BLaER1 treated with 17β-estradiol and CSF1 and Interleukin-3, amounts not matched to agents 10 nM and 100 nM (cell line): ENCODE data around the gene PF4V1.

ENCODE experiments used
- H3K27ac ChIP-seq, 11 experiments: shearing (Covaris generic); formaldehyde crosslinking; 2 replicates each; pipeline ENCODE4 v1.8.1; 2022
- H3K27me3 ChIP-seq, 11 experiments: shearing (Covaris generic); formaldehyde crosslinking; 2 replicates each; pipeline ENCODE4 v1.8.1; 2022
- H3K36me3 ChIP-seq, 11 experiments: shearing (Covaris generic); formaldehyde crosslinking; 2 replicates each; pipeline ENCODE4 v1.8.1; 2022
- H3K4me1 ChIP-seq, 10 experiments: shearing (Covaris generic); formaldehyde crosslinking; 2 replicates each; pipeline ENCODE4 v1.8.1; 2022
- H3K4me2 ChIP-seq, 11 experiments: shearing (Covaris generic); formaldehyde crosslinking; 2 replicates each; pipeline ENCODE4 v1.8.1; 2022
- H3K4me3 ChIP-seq, 10 experiments: shearing (Covaris generic); formaldehyde crosslinking; 2 replicates each; pipeline ENCODE4 v1.8.1; 2022
- H3K9ac ChIP-seq, 11 experiments: shearing (Covaris generic); formaldehyde crosslinking; 2 replicates each; pipeline ENCODE4 v1.8.1; 2022
- H3K9me3 ChIP-seq, 11 experiments: shearing (Covaris generic); formaldehyde crosslinking; replicated peaks in 1 of 11; 2 replicates each; pipeline ENCODE4 v1.8.1; 2022
- H4K20me1 ChIP-seq, 11 experiments: shearing (Covaris generic); formaldehyde crosslinking; 2 replicates each; pipeline ENCODE4 v1.8.1; 2022
- Cebpa-rat ChIP-seq, 11 experiments: shearing (Covaris generic); IDR thresholded peaks; 2 replicates each; pipeline ENCODE4 v1.8.1; 2022

The PF4V1 gene, protein sequence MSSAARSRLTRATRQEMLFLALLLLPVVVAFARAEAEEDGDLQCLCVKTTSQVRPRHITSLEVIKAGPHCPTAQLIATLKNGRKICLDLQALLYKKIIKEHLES

DNA sequence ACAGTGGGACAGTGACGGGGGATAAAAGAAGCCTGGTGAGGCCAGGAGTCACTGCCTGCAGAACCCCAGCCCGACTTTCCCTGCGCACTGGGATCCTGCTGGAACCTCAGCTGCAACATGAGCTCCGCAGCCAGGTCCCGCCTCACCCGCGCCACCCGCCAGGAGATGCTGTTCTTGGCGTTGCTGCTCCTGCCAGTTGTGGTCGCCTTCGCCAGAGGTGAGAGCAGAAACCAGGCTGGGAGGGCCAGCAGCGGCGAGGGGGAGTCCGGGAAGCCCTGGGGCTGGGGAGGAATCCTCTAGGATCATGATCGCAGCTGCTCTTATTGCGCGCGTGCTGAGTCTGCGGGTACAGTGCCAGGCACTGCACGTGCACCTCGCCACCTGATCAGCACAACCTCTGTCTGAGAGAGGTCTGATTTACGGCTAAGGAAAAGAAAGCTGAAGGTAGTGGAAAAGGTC lies at the start of gene PF4V1:
PF4V1 (plus strand) TSS at position 51 of the 459 bp plus-strand sequence; CDS start at position 118, 67 bp downstream.
- TF ChIP-seq Cebpa-rat (IDR thresholded peaks at IDR 0.05) = no peak
- no peaks in the 10 kb centered on the region for H4K20me1 ChIP-seq
- H3K27ac ChIP-seq = no peak within 1 kb of the TSS; a peak in 1 of 22 replicates
- H3K4me1 ChIP-seq = peaks cover 0 to 49% (median 0%) of the 10 kb centered on the region in 10 experiments; a peak in 7 of 20 replicates
- peak within 1 kb of the TSS in 2 of 11 experiments; percentile 29 to 55; a peak in 4 of 22 replicates for H3K4me2 ChIP-seq
- H3K9ac ChIP-seq = no peak within 1 kb of the TSS
- H3K9me3 ChIP-seq = peaks cover 0 to 23% (median 0%) of the 10 kb centered on the region in 11 experiments; a peak in 6 of 22 replicates
- H3K36me3 ChIP-seq = peaks cover 0 to 3% (median 0%) of the 10 kb centered on the region in 11 experiments; a peak in 1 of 22 replicates
- H3K27me3 ChIP-seq = no peaks in the 10 kb centered on the region
- no peak within 1 kb of the TSS for H3K4me3 ChIP-seq

DNA sequence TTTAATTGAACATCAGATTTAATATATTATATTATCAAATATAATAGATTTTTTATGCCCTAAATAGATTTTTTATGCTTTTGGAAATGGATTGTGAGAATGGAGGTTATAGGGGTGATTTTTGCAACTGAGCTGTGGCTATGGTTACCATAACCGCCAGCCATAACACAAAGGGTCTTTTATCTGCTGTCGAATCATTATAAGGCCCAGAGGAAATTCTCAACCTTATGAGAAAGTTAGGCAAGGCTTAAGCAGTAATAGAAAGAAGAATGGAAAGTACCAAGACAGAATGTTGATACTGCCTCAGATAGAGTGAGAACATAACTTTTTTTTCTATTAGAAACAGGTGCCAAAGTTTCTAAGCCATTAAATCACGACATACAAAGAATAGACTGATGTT lies 42.9 kb upstream of the PF4V1 start:
- H3K36me3 ChIP-seq = no peaks in the 10 kb centered on the region
- no peak overlapping the region for H3K27ac ChIP-seq

DNA sequence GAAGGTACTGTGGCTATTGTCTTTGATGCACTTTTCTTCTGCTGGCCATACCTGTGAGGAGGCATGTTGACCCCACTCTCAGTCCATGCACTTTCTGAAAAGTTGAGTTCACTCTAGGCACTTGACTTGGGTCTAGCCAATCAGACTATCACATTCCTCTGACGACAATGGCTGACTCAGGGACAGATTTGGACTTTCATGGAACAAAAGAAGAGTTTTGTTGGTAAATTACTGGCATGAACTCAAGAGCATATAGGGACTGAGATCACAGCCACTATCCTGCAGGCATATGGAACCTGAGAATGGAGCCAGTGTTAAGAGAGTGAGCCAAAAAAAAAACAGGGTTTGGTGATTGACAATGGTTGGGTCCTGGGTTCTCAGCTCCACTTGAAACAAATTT lies 41.3 kb upstream of the PF4V1 start:
- no peak overlapping the region for H3K9ac ChIP-seq

More for the DNA sequence above, 42.9 kb upstream of the PF4V1 start:
- Histone ChIP-seq H3K4me1 (peaks cover 0 to 25% (median 6%) of the 10 kb centered on the region in 10 experiments; a peak in 15 of 20 replicates), H3K4me2 (no peak overlapping the region), H3K27me3 (no peaks in the 10 kb centered on the region), H3K4me3 (no peak overlapping the region), H3K9ac (no peak overlapping the region), H4K20me1 (no peaks in the 10 kb centered on the region), H3K9me3 (peaks cover 0 to 8% (median 0%) of the 10 kb centered on the region in 11 experiments; a peak in 6 of 22 replicates)
- TF ChIP-seq Cebpa-rat (IDR thresholded peaks at IDR 0.05) = no peak

DNA sequence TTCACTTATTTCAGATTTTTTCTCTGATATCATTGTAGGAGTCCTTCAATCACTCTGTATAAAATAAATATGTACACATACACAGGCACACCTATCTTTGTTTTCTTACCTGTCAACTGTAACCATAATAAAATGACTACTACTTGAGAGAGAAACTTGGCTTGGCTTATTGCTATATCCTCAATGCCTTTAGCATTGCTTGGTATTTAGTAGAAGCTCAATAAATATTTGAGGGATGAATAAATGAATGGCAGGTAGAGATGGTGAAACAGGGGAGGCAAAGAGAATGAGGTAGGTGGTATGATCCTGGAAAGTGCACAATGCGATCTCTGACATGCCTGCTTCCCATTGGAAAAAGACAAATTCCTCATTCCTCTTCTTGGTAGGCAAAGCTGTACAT lies 38.4 kb upstream of the PF4V1 start:
- Histone ChIP-seq H3K27ac (peak overlapping the region in 8 of 11 experiments; percentile 10 to 81 (median 54); a peak in 13 of 22 replicates), H3K4me1 (peaks cover 0 to 65% (median 29%) of the 10 kb centered on the region in 10 experiments; a peak in 15 of 20 replicates), H3K9me3 (peaks cover 0 to 7% (median 0%) of the 10 kb centered on the region in 11 experiments; a peak in 1 of 22 replicates), H3K9ac (peak overlapping the region in 3 of 11 experiments; percentile 34 to 47 (median 38); a peak in 5 of 22 replicates), H3K27me3 (no peaks in the 10 kb centered on the region), H3K36me3 (no peaks in the 10 kb centered on the region), H3K4me3 (no peak overlapping the region), H3K4me2 (peak overlapping the region in 9 of 11 experiments; percentile 15 to 74 (median 56); a peak in 16 of 22 replicates), H4K20me1 (no peaks in the 10 kb centered on the region)
- TF ChIP-seq Cebpa-rat (IDR thresholded peaks at IDR 0.05) = no peak

More for the DNA sequence above, 41.3 kb upstream of the PF4V1 start:
- Histone ChIP-seq H3K9me3 (peaks cover 0 to 7% (median 0%) of the 10 kb centered on the region in 11 experiments; a peak in 1 of 22 replicates), H3K4me1 (peaks cover 0 to 42% (median 22%) of the 10 kb centered on the region in 10 experiments; a peak in 15 of 20 replicates), H3K27me3 (no peaks in the 10 kb centered on the region), H3K27ac (no peak overlapping the region), H3K4me3 (no peak overlapping the region), H3K36me3 (no peaks in the 10 kb centered on the region), H3K4me2 (no peak overlapping the region), H4K20me1 (no peaks in the 10 kb centered on the region)
- TF ChIP-seq Cebpa-rat (IDR thresholded peaks at IDR 0.05) = no peak

DNA sequence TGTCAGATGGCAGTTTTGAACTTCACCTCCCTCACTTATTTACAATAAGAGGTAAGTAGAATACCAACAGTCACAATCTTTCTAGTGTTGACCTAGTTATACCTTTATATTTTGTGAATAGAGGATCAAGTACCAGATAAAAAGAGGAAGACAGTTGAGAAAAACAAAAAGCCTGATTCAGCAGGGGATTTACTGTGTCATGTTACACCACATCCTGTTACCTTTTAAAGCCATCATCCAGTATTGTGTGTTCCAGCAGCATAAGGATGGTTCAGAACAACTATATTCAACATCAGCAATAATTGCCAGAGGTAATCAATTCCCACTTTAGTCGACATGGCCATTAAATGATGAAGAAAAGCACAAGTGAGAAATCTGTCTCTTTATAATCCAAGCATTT lies 38.0 kb upstream of the PF4V1 start:
- TF ChIP-seq Cebpa-rat (IDR thresholded peaks at IDR 0.05) = no peak
- no peaks in the 10 kb centered on the region for H4K20me1 ChIP-seq
- peak overlapping the region in 9 of 11 experiments; percentile 15 to 74 (median 56); a peak in 16 of 22 replicates for H3K4me2 ChIP-seq
- no peaks in the 10 kb centered on the region for H3K27me3 ChIP-seq
- peaks cover 0 to 65% (median 29%) of the 10 kb centered on the region in 10 experiments; a peak in 15 of 20 replicates for H3K4me1 ChIP-seq
- no peak overlapping the region for H3K4me3 ChIP-seq
- peaks cover 0 to 7% (median 0%) of the 10 kb centered on the region in 11 experiments; a peak in 1 of 22 replicates for H3K9me3 ChIP-seq
- H3K36me3 ChIP-seq = no peaks in the 10 kb centered on the region
- H3K9ac ChIP-seq = peak overlapping the region in 3 of 11 experiments; percentile 34 to 47 (median 38); a peak in 4 of 22 replicates
- peak overlapping the region in 8 of 11 experiments; percentile 10 to 81 (median 54); a peak in 13 of 22 replicates for H3K27ac ChIP-seq

DNA sequence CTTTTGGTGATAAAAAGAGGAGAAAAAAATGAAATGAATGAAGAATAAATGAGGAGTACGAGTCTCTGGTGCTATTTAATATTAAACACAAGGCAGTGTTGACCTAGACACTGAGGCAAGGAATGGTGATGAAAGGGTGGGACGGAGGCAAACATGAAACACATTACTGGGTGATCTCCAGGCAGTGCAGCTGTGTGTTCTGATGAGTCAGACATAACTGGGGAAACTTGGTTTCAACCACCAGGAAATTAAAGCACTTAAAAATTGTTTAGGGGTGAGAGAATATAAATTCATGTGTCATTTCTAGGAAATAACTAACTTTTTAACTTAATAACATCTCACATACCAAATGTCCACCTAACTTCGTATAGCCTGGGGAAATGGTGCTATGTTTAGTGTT lies 36.3 kb upstream of the PF4V1 start:
- H3K36me3 ChIP-seq = no peaks in the 10 kb centered on the region

DNA sequence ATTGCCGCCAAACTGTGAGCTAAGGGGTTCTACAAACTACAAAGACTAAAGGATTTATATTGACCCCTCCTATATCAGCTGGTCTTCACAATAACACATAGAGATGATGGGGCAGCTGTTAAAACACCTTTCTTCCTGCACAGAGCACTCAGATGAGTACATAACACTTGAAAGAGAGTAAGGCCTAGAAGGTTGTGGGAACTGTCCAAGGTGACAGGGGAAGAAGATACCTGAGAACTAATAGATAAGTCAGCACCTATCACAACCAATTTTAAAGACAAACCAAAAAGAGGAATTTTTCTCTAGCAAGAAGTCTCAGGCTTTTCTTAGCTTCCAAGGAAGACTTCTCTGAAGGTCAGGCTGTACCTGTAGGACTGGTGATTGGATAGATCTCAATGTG lies 35.8 kb upstream of the PF4V1 start:
- no peak for TF ChIP-seq Cebpa-rat (IDR thresholded peaks at IDR 0.05)
- H3K4me3 ChIP-seq = no peak overlapping the region

More for the DNA sequence above, 36.3 kb upstream of the PF4V1 start:
- Histone ChIP-seq H4K20me1 (no peaks in the 10 kb centered on the region), H3K4me1 (peaks cover 0 to 66% (median 29%) of the 10 kb centered on the region in 10 experiments; a peak in 15 of 20 replicates), H3K27me3 (no peaks in the 10 kb centered on the region), H3K4me2 (peak overlapping the region in 7 of 11 experiments; percentile 2 to 76 (median 61); a peak in 13 of 22 replicates), H3K9me3 (peaks cover 0 to 7% (median 0%) of the 10 kb centered on the region in 11 experiments; a peak in 2 of 22 replicates), H3K27ac (peak overlapping the region in 9 of 11 experiments; percentile 3 to 81 (median 49); a peak in 12 of 22 replicates), H3K4me3 (no peak overlapping the region), H3K9ac (peak overlapping the region in 1 of 11 experiments; percentile 36; a peak in 4 of 22 replicates)
- TF ChIP-seq Cebpa-rat (IDR thresholded peaks at IDR 0.05) = no peak

DNA sequence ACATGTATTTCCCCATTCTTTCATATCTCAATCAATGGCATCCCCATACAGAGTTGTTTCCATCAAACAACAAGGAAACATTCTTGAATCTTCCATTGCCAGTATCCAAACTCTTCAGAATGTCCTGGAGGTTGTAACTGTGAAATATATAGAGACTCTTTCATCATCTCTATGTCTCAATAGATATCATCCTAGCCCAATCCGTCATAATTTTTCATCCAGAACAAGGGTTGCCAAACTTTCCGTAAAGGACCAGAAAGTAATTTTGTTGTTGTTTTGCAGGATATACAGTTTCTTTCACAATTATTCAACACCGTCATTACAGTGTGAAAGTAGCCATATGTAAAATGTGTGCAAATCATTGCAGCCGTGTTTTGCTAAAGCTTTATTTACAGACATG lies 31.8 kb upstream of the PF4V1 start:
- Histone ChIP-seq H3K4me3 (no peak overlapping the region), H3K4me2 (peak overlapping the region in 1 of 11 experiments; percentile 11; a peak in 1 of 22 replicates), H4K20me1 (no peaks in the 10 kb centered on the region), H3K27me3 (no peaks in the 10 kb centered on the region), H3K27ac (no peak overlapping the region), H3K9ac (no peak overlapping the region), H3K9me3 (peaks cover 0 to 14% (median 0%) of the 10 kb centered on the region in 11 experiments; a peak in 2 of 22 replicates), H3K36me3 (no peaks in the 10 kb centered on the region), H3K4me1 (peaks cover 0 to 65% (median 12%) of the 10 kb centered on the region in 10 experiments; a peak in 13 of 20 replicates)
- no peak for TF ChIP-seq Cebpa-rat (IDR thresholded peaks at IDR 0.05)

More for the DNA sequence above, 35.8 kb upstream of the PF4V1 start:
- Histone ChIP-seq H4K20me1 (no peaks in the 10 kb centered on the region), H3K9me3 (peaks cover 0 to 7% (median 0%) of the 10 kb centered on the region in 11 experiments; a peak in 2 of 22 replicates), H3K4me2 (peak overlapping the region in 7 of 11 experiments; percentile 2 to 76 (median 61); a peak in 12 of 22 replicates), H3K27me3 (no peaks in the 10 kb centered on the region), H3K36me3 (no peaks in the 10 kb centered on the region), H3K27ac (peak overlapping the region in 7 of 11 experiments; percentile 29 to 81 (median 71); a peak in 10 of 22 replicates), H3K4me1 (peaks cover 0 to 71% (median 29%) of the 10 kb centered on the region in 10 experiments; a peak in 15 of 20 replicates), H3K9ac (peak overlapping the region in 1 of 11 experiments; percentile 34; a peak in 3 of 22 replicates)

DNA sequence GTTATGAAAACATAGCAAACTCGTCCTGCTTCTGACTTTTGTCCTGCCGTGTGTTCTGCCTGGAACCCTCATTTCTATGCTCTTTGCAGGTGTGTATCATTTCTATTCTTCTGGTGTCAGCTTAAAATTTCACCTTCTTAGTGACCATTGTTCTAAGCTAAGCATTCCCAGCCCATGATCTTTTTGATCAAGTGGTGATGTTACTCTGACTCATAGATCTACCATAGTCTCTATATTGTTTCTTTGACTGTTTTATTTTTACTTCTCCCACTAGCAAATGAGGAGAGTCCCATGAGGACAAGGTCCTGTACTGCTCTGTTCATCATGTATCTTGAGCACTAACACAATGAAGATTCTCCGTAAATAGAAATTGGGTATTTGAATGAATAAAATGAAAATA lies 30.7 kb upstream of the PF4V1 start:
- no peaks in the 10 kb centered on the region for H3K36me3 ChIP-seq
- no peaks in the 10 kb centered on the region for H4K20me1 ChIP-seq
- no peak overlapping the region for H3K4me3 ChIP-seq
- H3K27ac ChIP-seq = peak overlapping the region in 2 of 11 experiments; percentile 33 to 69; a peak in 4 of 22 replicates
- H3K4me2 ChIP-seq = peak overlapping the region in 3 of 11 experiments; percentile 4 to 48 (median 24); a peak in 4 of 22 replicates
- H3K27me3 ChIP-seq = no peaks in the 10 kb centered on the region
- no peak for TF ChIP-seq Cebpa-rat (IDR thresholded peaks at IDR 0.05)
- peaks cover 1 to 25% (median 9%) of the 10 kb centered on the region in 11 experiments; a peak in 19 of 22 replicates for H3K9me3 ChIP-seq
- peaks cover 0 to 55% (median 2%) of the 10 kb centered on the region in 10 experiments; a peak in 11 of 20 replicates for H3K4me1 ChIP-seq
- no peak overlapping the region for H3K9ac ChIP-seq
